NT2/D1 (cell line): Measurements from ENCODE around the gene ZNF789.

Source experiments
- SUZ12 ChIP-seq: IDR thresholded peaks from 2 replicates; pipeline ENCODE4 v1.6.1; 2011; ENCODE audit not compliant: insufficient read length, insufficient read depth; ENCODE audit errors: extremely low read depth
- YY1 ChIP-seq: IDR thresholded peaks from 2 replicates; pipeline ENCODE4 v1.6.1; 2011; ENCODE audit not compliant: insufficient read length, insufficient read depth
- ZNF274 ChIP-seq: IDR thresholded peaks from 2 replicates; pipeline ENCODE4 v1.6.1; 2011; ENCODE audit warnings: mild to moderate bottlenecking, low read depth, low read length

GRCh38 chr7:99497766-99498545, 25.3 kb downstream of the ZNF789 start:
- TF ChIP-seq ZNF274 (no peak), YY1 (no peak), SUZ12 (no peak)
